Activated CD8-positive, alpha-beta memory T cell treated with anti-CD3 and anti-CD28 coated beads, Interleukin-2, amount 50 U/mL, for 1 hour (primary cell): Measurements from ENCODE around the gene ALKBH2.

ENCODE experiments used
- DNase-seq: peaks from one replicate; pipeline ENCODE4 v3.0.0-alpha.2; 2020; ENCODE audit errors: extremely low read depth

ALKBH2 gene

DNA sequence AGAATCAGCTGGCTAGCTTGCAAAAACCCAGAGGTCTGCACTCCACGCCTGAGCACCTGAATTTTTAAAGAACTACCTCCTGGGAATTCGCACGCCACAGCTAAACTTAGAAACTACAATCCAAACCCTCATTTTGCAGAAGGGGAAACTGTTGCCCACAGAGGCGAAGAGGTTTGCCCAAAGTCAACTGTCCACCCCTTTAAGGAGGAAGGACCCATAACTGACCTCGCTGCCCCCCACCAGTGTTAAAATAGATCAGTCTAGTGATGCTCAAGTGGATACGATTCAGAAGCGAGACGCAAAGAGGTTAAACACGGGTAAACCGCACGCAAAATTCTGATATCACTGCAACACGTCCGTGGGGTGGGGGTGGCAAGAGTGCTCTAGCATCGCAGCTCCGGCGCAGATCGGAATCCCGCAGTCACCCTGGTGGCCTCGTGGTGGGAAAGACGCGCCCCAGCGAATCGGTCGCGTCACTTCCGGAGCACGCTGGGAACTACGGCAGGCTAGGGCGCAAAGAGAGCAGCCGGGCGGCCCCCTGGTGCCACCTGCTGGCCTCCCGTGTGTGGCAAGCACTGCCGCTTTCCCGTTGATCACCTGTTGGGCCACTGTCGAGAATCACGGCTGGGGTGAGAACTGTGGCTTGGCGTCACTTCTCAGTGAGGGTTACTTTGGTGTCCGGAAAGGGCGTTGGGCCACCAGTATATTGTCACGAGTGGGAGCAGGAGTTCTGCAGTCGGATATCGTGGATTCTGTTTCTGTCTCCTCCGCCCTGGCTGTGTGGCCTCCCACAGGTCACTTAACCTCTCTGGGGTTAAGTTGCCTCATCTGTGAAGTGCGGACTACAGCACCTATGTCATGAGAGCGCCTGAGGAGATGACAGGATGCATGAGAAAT lies at the start of gene ALKBH2:
ALKBH2 (minus strand) TSS at position 451 of the 897 bp plus-strand sequence. CDS start 686 bp downstream, outside the sequence.
- peak; percentile 90 for DNase-seq

GRCh38 chr12:109140560-109140959 lies 47.3 kb upstream of the ALKBH2 start:
- DNase-seq, result no peak

DNA sequence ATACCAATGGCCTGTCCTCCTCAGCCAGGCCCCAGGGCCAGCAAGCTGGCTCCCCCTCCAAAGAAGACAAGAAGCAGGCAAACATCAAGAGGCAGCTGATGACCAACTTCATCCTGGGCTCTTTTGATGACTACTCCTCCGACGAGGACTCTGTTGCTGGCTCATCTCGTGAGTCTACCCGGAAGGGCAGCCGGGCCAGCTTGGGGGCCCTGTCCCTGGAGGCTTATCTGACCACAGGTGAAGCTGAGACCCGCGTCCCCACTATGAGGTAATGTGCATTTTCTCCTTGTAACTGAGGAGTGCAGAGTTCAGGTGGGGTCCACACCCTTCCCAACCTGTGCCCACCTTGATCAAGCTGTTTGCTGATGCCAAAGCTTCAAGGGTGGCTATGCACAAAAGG lies 46.5 kb upstream of the ALKBH2 start:
- DNase-seq, result no peak

GRCh38 chr12:109139360-109139759 lies 46.1 kb upstream of the ALKBH2 start:
- DNase-seq, result no peak

- DNase-seq, result no peak
Observed at GRCh38 chr12:109137055-109137454, 43.8 kb upstream of the ALKBH2 start.

- no peak for DNase-seq
Observed at GRCh38 chr12:109134186-109134917, 41.1 kb upstream of the ALKBH2 start.

GRCh38 chr12:109131154-109132050 lies 38.1 kb upstream of the ALKBH2 start:
- no peak for DNase-seq

- no peak for DNase-seq
Observed at GRCh38 chr12:109130297-109131153, 37.3 kb upstream of the ALKBH2 start.

DNA sequence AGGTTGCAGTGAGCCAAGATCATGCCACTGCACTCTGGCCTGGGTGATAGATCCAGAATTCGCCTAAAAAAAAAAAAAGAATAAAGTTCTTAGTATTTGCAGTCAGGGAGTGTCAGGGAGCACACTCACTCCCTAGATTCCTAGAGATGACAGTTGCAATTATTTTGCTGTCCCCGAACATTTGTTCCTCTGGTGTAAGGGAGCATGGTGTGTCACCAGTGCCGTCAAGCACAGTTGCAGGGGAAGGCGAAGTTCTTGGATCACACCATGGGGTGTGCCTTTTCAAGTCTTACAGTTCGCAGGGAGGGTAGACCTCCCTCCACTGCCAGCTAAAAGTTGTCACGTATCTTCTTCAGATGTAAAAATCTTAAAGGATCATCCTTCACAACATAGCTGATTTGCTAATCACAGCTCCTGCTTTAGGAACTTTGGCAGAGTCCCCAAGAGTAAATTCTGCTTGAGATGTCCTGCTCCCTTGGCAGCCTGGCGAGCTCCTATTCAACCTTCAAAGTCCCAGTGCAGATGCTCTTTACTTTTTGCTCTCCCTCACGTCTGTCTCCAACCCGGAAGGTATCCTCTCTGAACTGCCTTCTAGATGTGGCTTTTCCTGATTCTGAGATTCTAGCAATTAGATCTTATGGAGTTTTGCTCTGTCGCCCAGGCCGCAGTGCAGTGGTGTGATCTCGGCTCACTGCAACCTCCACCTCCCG lies 34.4 kb upstream of the ALKBH2 start:
- DNase-seq, result no peak

DNA sequence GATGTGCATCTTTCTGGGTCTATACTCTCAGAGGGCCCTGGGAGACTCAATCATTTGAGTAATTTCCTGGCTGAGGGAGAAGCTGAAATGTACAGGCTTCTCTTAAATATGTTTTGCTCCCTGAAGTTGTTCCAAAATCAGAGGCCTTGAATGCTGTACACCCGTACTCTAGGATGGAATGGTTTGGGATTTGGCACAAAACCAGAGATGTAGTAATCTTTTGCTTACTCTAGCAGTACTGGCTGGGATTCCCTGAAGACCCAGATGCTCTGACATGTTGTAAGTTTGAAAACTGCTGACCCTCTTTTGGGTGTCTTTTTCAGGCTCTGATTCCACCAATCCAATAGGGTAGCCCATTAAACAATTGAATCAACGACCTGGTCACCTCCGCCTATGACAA lies 33.5 kb upstream of the ALKBH2 start:
- no peak for DNase-seq

GRCh38 chr12:109125791-109126190 lies 32.5 kb upstream of the ALKBH2 start:
- no peak for DNase-seq

DNA sequence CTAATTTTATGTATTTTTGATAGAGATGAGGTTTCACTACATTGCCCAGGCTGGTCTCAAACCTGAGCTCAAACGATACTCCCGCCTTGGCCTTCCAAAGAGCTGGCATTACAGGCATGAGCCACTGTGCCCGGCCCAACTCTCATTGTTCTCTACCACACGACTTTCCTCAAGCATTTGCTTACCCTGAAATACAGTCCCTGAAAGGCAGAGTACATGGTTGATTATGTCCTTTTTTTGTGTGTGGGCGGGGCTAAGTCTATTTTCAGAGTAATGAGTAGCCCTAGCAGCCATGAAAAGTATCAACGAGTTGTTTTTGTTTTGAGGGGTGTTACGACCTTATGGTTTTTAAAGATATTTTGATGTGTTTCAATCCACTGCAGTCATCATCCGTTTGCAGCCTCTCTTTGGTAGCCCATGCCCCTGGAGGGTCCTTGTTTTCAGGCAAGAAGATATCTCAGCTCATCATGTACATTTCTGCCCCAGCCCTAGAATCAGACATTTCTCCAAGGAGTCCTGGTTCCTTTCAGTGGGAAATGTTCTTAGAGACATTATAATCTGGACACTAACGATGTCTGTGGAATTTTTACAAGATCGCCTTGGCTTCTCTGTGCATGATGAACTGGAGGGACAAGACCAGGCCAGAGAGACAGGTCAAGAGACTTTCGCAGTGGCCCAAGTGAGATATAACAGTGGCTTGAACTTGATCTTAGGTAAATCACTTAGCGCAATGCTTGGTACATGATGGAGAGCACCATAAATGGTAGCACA lies 31.8 kb upstream of the ALKBH2 start:
- DNase-seq, result no peak

DNA sequence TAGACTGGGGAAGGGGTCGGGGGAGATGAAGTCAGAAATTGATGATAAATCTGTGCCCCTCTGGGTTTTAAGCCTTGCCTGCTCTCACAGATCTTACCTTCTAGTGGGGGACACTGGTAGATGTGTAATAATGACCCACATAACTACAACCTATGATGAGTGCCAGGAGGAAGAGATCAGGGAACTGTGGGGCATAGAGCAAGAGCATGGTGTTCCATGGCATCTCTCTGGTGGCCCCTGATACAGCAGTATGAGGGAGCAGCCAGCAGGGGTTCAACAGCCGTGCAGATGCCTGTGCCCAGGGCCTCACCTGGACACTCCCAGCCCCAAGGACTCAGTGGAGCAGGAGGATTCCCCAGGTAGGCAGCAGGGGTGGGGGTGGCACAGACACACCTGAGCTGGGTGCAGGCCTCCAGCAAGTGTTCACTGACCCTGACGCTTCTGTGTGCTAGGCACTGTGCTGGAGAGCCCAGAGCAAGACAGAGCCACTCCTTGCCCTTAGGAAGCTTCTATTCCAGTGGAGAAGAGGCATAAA lies 28.1 kb upstream of the ALKBH2 start:
- no peak for DNase-seq

DNA sequence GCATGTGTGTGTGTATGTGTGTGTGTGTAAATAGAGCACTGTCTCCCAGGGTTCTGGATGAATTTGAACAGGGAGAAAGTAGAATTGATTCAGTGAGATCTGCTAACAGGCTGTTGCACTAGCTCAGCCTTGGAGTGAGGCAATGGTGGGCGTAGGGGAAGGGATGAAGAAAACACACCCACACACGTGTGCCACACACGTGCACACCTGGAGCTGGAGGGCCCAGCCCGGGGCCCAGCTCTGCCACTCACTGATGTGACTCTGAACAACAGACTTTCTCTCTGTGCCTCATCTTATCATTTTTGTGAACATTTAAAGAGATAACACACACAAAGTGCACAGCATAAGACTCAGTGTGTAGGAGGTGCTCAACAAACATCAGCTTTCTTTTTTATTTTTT lies 27.3 kb upstream of the ALKBH2 start:
- DNase-seq, result no peak

DNA sequence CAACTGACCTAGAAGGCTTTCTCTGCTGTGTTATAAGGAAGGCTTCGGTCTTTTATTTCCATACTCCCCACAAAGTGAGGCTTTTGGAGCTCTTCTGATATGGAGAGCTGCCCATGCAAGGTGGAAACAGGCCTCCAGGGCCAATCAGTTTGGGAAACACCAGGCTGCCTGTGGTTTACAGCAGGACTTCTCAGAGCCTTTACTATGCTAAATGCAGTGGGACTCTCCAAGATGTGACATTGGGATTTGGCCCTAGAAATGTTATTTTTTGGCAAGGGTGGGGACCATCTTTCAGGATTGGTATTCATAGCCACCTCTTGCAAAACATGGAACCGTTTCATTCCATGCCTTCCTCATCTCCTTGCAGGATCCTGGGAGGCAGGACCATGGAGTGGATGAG lies 26.8 kb upstream of the ALKBH2 start:
- no peak for DNase-seq

DNA sequence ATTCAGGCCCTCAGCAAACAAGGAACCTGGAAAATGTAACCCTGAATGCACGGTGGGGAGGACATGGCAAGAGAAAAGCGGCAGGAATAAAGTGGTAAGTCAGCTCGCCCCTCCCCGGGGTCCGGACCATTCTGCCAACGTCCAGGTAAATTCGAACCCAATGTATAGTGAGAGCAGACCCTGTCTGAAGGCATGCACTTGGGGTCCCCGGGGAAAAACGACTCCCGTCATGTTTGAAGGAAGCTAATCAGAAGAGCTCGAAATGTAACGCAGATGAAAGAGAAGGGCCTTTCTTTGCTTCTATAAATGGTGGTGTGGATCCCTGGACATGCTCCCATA lies 23.3 kb upstream of the ALKBH2 start:
- DNase-seq, result no peak

- no peak for DNase-seq
Observed at GRCh38 chr12:109115758-109116610, 22.7 kb upstream of the ALKBH2 start, which contains the start of gene ACACB. TSS of gene ACACB (plus strand) at chr12:109116587. CDS start at chr12:109139406, 22,819 bp downstream.

- DNase-seq, result no peak
Observed at GRCh38 chr12:109115404-109115757, 22.1 kb upstream of the ALKBH2 start.
